IMR-90 (cell line): ENCODE results near the gene TPO. TPM values are rescaled to one million over a fixed set of nuclear protein-coding genes. Genes with fewer than 3 reads are reported as not detected.

ENCODE experiments used
- ATAC-seq: fragments of 200-7000 bp; cut with Tn5 transposase; 2 replicates; pipeline ENCODE4 v1.9.1; 2020; ENCODE audit warnings: low read depth, mild to moderate bottlenecking, moderate library complexity
- BruUV-seq: library from RNA; stranded (reverse); fragments of 400-500 nt; replicated peaks from 2 replicates; lab custom pipeline; 2021; lab: Mats Ljungman, UMichigan
- CTCF ChIA-PET: fragments of 300-600 bp; formaldehyde crosslinking; extraction: SDS; loops from one replicate; lab custom pipeline; 2021; ENCODE audit warnings: antibody characterized with exemption; lab: Yijun Ruan, JAX
- POLR2A ChIA-PET: fragments of 300-600 bp; sonication (Branson Sonifier 250); formaldehyde crosslinking; loops from one replicate; lab custom pipeline; 2022; ENCODE audit warnings: antibody characterized with exemption; ENCODE audit not compliant: unreplicated experiment; lab: Charles Lee
- DNase-seq: peaks from one replicate; pipeline ENCODE4 v3.0.0; 2013
- H2AFZ ChIP-seq: replicated peaks from 2 replicates; pipeline ENCODE3; 2013; ENCODE audit warnings: low read length, mild to moderate bottlenecking; ENCODE audit not compliant: poor library complexity
- H2AK5ac ChIP-seq: 2 replicates; pipeline ENCODE4 v1.6.1; 2013; ENCODE audit warnings: low read depth, low read length, inconsistent platforms
- H2AK9ac ChIP-seq: replicated peaks from 2 replicates; pipeline ENCODE3; 2013; ENCODE audit warnings: mild to moderate bottlenecking, low read depth, low read length, moderate library complexity; ENCODE audit not compliant: poor library complexity
- H2BK120ac ChIP-seq: 2 replicates; pipeline ENCODE4 v1.6.1; 2013; ENCODE audit warnings: low read depth, low read length, inconsistent platforms
- H2BK15ac ChIP-seq: 3 replicates; pipeline ENCODE4 v1.6.1; 2013; ENCODE audit warnings: low read depth, low read length, inconsistent platforms
- H2BK20ac ChIP-seq: 2 replicates; pipeline ENCODE4 v1.6.1; 2013; ENCODE audit warnings: low read depth, mild to moderate bottlenecking, inconsistent platforms, low read length, moderate library complexity
- H2BK5ac ChIP-seq: 2 replicates; pipeline ENCODE4 v1.6.1; 2013; ENCODE audit warnings: mild to moderate bottlenecking, low read depth, low read length, inconsistent platforms; ENCODE audit not compliant: poor library complexity, severe bottlenecking
- H3K14ac ChIP-seq: replicated peaks from 2 replicates; pipeline ENCODE4 v1.6.1; 2013; ENCODE audit warnings: low read depth, low read length, inconsistent platforms
- H3K18ac ChIP-seq: 2 replicates; pipeline ENCODE4 v1.6.1; 2013; ENCODE audit warnings: low read depth, low read length, control low read depth
- H3K23ac ChIP-seq: 2 replicates; pipeline ENCODE4 v1.6.1; 2013; ENCODE audit warnings: low read depth, low read length, inconsistent platforms
- H3K27ac ChIP-seq: 2 replicates; pipeline ENCODE4 v1.5.1; 2013; ENCODE audit warnings: mild to moderate bottlenecking, control low read depth, low read length; ENCODE audit not compliant: insufficient read depth
- H3K27me3 ChIP-seq: 2 replicates; pipeline ENCODE4 v1.6.1; 2013; ENCODE audit warnings: low read length; ENCODE audit not compliant: control insufficient read depth, insufficient read depth
- H3K36me3 ChIP-seq: 2 replicates; pipeline ENCODE4 v1.6.1; 2013; ENCODE audit warnings: low read length, mixed read lengths; ENCODE audit not compliant: control insufficient read depth, insufficient read depth
- H3K4ac ChIP-seq: 2 replicates; pipeline ENCODE4 v1.6.1; 2013; ENCODE audit warnings: low read depth, low read length, inconsistent platforms
- H3K4me1 ChIP-seq: 2 replicates; pipeline ENCODE4 v1.6.1; 2013; ENCODE audit warnings: low read length, mixed read lengths; ENCODE audit not compliant: control insufficient read depth, insufficient read depth
- H3K4me2 ChIP-seq: 2 replicates; pipeline ENCODE4 v1.6.1; 2013; ENCODE audit warnings: low read depth, mild to moderate bottlenecking, control low read depth, low read length, moderate library complexity
- H3K4me3 ChIP-seq: 2 replicates; pipeline ENCODE4 v1.5.1; 2013; ENCODE audit warnings: low read depth, mild to moderate bottlenecking, control low read depth, low read length, moderate library complexity; ENCODE audit not compliant: insufficient read depth
- H3K56ac ChIP-seq: 2 replicates; pipeline ENCODE4 v1.6.1; 2013; ENCODE audit warnings: low read length, inconsistent platforms; ENCODE audit not compliant: insufficient read depth; ENCODE audit errors: extremely low read depth
- H3K79me1 ChIP-seq, 2 experiments: 2 replicates each; pipeline ENCODE4 v1.6.1; 2013; ENCODE audit warnings: low read length in 2 of 2, inconsistent platforms in 1 of 2, low read depth in 1 of 2
- H3K9ac ChIP-seq: 2 replicates; pipeline ENCODE4 v1.6.1; 2013; ENCODE audit warnings: low read depth, low read length, control low read depth
- H3K9me1 ChIP-seq: 2 replicates; pipeline ENCODE4 v1.6.1; 2013; ENCODE audit warnings: low read length, inconsistent platforms; ENCODE audit not compliant: insufficient read depth
- H3K9me3 ChIP-seq: 2 replicates; pipeline ENCODE4 v1.6.1; 2013; ENCODE audit warnings: low read length; ENCODE audit not compliant: control insufficient read depth, insufficient read depth
- H4K20me1 ChIP-seq: 2 replicates; pipeline ENCODE4 v1.6.1; 2013; ENCODE audit warnings: low read length, inconsistent platforms; ENCODE audit not compliant: insufficient read depth
- H4K5ac ChIP-seq: 2 replicates; pipeline ENCODE4 v1.6.1; 2013; ENCODE audit warnings: mild to moderate bottlenecking, low read depth, low read length, control low read depth
- H4K8ac ChIP-seq, 2 experiments: 2 replicates each; pipeline ENCODE4 v1.6.1; 2013; ENCODE audit warnings: low read depth in 2 of 2, low read length in 2 of 2, control low read depth in 1 of 2, inconsistent platforms in 1 of 2
- H4K91ac ChIP-seq: 2 replicates; pipeline ENCODE4 v1.6.1; 2013; ENCODE audit warnings: low read depth, low read length, inconsistent platforms; ENCODE audit not compliant: insufficient read depth
- BHLHE40 ChIP-seq: fragments of 150-350 bp; IDR thresholded peaks from 2 replicates; pipeline ENCODE4 v1.6.1; 2016; ENCODE audit warnings: mild to moderate bottlenecking, low read depth, low read length
- CEBPB ChIP-seq: IDR thresholded peaks from 2 replicates; pipeline ENCODE4 v1.6.1; 2012; ENCODE audit warnings: low read depth, low read length, improper control_type of control experiment
- CHD1 ChIP-seq: IDR thresholded peaks from 2 replicates; pipeline ENCODE4 v1.6.1; 2012; ENCODE audit warnings: low read depth, low read length, improper control_type of control experiment
- CTCF ChIP-seq: conservative IDR thresholded peaks from 2 replicates; pipeline ENCODE4 v1.5.1; 2012; ENCODE audit warnings: mild to moderate bottlenecking, low read depth, low read length, improper control_type of control experiment
- ELK1 ChIP-seq: fragments of 150-350 bp; IDR thresholded peaks from 2 replicates; pipeline ENCODE4 v1.6.1; 2016; ENCODE audit warnings: low read depth, mild to moderate bottlenecking, low read length, moderate library complexity, borderline replicate concordance
- FOS ChIP-seq: fragments of 150-350 bp; IDR thresholded peaks from 2 replicates; pipeline ENCODE4 v1.6.1; 2016; ENCODE audit warnings: low read depth, low read length
- MAFK ChIP-seq: IDR thresholded peaks from 2 replicates; pipeline ENCODE4 v1.6.1; 2012; ENCODE audit warnings: low read depth, low read length, improper control_type of control experiment
- MAZ ChIP-seq: IDR thresholded peaks from 2 replicates; pipeline ENCODE4 v1.6.1; 2012; ENCODE audit warnings: low read depth, mild to moderate bottlenecking, low read length, improper control_type of control experiment, moderate library complexity, borderline replicate concordance
- MXI1 ChIP-seq: IDR thresholded peaks from 2 replicates; pipeline ENCODE4 v1.6.1; 2012; ENCODE audit warnings: low read depth, mild to moderate bottlenecking, low read length, moderate library complexity, borderline replicate concordance
- NFE2L2 ChIP-seq: fragments of 150-350 bp; IDR thresholded peaks from 2 replicates; pipeline ENCODE4 v1.6.1; 2016; ENCODE audit warnings: low read depth, mild to moderate bottlenecking, low read length
- POLR2A ChIP-seq: IDR thresholded peaks from 2 replicates; pipeline ENCODE4 v1.6.1; 2012; ENCODE audit warnings: mild to moderate bottlenecking, low read depth, low read length
- RAD21 ChIP-seq: IDR thresholded peaks from 2 replicates; pipeline ENCODE4 v1.6.1; 2012; ENCODE audit warnings: low read length, improper control_type of control experiment
- RCOR1 ChIP-seq: IDR thresholded peaks from 2 replicates; pipeline ENCODE4 v1.6.1; 2012; ENCODE audit warnings: mild to moderate bottlenecking, low read length, improper control_type of control experiment; ENCODE audit not compliant: insufficient replicate concordance
- RFX5 ChIP-seq: IDR thresholded peaks from 2 replicates; pipeline ENCODE4 v1.8.0; 2012; ENCODE audit warnings: low read depth, mild to moderate bottlenecking, low read length, moderate library complexity
- SMC3 ChIP-seq: fragments of 150-350 bp; IDR thresholded peaks from 2 replicates; pipeline ENCODE4 v1.6.1; 2016; ENCODE audit warnings: low read depth, mild to moderate bottlenecking, antibody characterized with exemption, low read length, moderate library complexity
- USF2 ChIP-seq: fragments of 150-350 bp; IDR thresholded peaks from 2 replicates; pipeline ENCODE4 v1.6.1; 2017; ENCODE audit warnings: mild to moderate bottlenecking, antibody characterized with exemption, low read length, low read depth
- WGBS, 2 experiments: methylation state at CpG; one replicate each; pipeline versions ENCODE4 v1.1.5 to v1.1.7; 2013; ENCODE audit warnings: missing lambda C conversion rate in 2 of 2; ENCODE audit not compliant: insufficient read length in 1 of 2; ENCODE audit errors: extremely low coverage in 2 of 2; 5-methylcytosine and 5-hydroxymethylcytosine counted together
- dilution Hi-C: fragments of 300-500 bp; cut with HindIII; formaldehyde crosslinking; loops from one replicate; pipeline ENCODE4 v1.14.3; 2018; ENCODE audit warnings: low sequenced_read_pairs; ENCODE audit not compliant: unreplicated experiment
- in situ Hi-C: fragments of 300-500 bp; cut with MboI; formaldehyde crosslinking; loops from 3 replicates; pipeline ENCODE4 v1.14.3; 2019; ENCODE audit warnings: low sequenced_read_pairs, inconsistent platforms, mixed read lengths
- intact Hi-C: fragments of 100-400 bp; cut with micrococcal nuclease; formaldehyde crosslinking; loops from 2 replicates; pipeline ENCODE4 v1.10.0; 2022
- polyA plus RNA-seq, 3 experiments: library from polyadenylated mRNA; depleted of rRNA; stranded (reverse); fragments of >200 nt; gene quantifications; 2 replicates each; pipeline ENCODE4 v1.2.3, GENCODE V29; 2012; ENCODE audit warnings: low replicate concordance in 1 of 3
- total RNA-seq: library from RNA; depleted of rRNA; stranded (reverse); fragments of >200 nt; gene quantifications from 2 replicates; pipeline ENCODE4 v1.2.3, GENCODE V29; 2012

TPO gene
- total and polyA plus RNA-seq, 2 of the 4 experiments (the other 2 are of a cell fraction) = not detected

- CTCF ChIA-PET = interaction anchor here (1.1 kb wide), 1 partner anchor 13 kb away, joined by 3 read pairs; no protein-coding TSS in a partner anchor
Observed at GRCh38 chr2:1476617-1477195, 63.4 kb downstream of the TPO start.

More at GRCh38 chr2:1476617-1477195, 63.4 kb downstream of the TPO start:
- dilution Hi-C loops = no loop called here
- Histone ChIP-seq H3K27ac (no peak overlapping the region), H3K4me1 (no peaks in the 10 kb centered on the region), H4K20me1 (no peaks in the 10 kb centered on the region), H4K8ac (no peak overlapping the region), H3K18ac (no peak overlapping the region), H3K36me3 (no peaks in the 10 kb centered on the region), H3K23ac (no peak overlapping the region), H2AK5ac (no peak overlapping the region), H4K91ac (no peak overlapping the region), H3K4ac (no peak overlapping the region), H3K14ac (no peak overlapping the region), H4K5ac (no peak overlapping the region), H3K4me3 (no peak overlapping the region), H3K4me2 (no peak overlapping the region), H3K56ac (no peak overlapping the region), H3K9ac (no peak overlapping the region), H2BK20ac (no peak overlapping the region), H2BK15ac (no peak overlapping the region), H3K79me1 (no peaks in the 10 kb centered on the region), H2BK120ac (no peak overlapping the region), H3K9me3 (peaks cover 14% of the 10 kb centered on the region; the same call in 1 of the 2 replicates), H2AFZ (no peak overlapping the region), H3K9me1 (no peaks in the 10 kb centered on the region), H2BK5ac (no peak overlapping the region), H3K27me3 (no peaks in the 10 kb centered on the region), H2AK9ac (no peak overlapping the region)
- POLR2A ChIA-PET = no interaction called here
- intact Hi-C loops = no loop called here
- 85% methylated on average over 19 of the region's 30 CpGs; no CpG with 5 or more reads in 1 of the 2 experiments for WGBS, 2 experiments
- no peak for TF ChIP-seq FOS
- TF ChIP-seq CTCF = no peak
- no peak for TF ChIP-seq RCOR1
- TF ChIP-seq MAZ = no peak
- TF ChIP-seq SMC3 = no peak
- TF ChIP-seq MXI1 = no peak
- TF ChIP-seq MAFK = no peak
- no peak for TF ChIP-seq ELK1
- no peak for TF ChIP-seq CEBPB
- TF ChIP-seq RAD21 = no peak
- TF ChIP-seq CHD1 = no peak
- TF ChIP-seq RFX5 = no peak
- TF ChIP-seq NFE2L2 = no peak
- no peak for TF ChIP-seq BHLHE40
- TF ChIP-seq USF2 = no peak
- no peak for TF ChIP-seq POLR2A
- in situ Hi-C loops = no loop called here
- no peak for DNase-seq
- no peak for ATAC-seq
- BruUV-seq = no TSS peak
